Mesothelial cell of epicardium (in vitro differentiated cells): ENCODE results near the gene GAST. TPM values are rescaled to one million over a fixed set of nuclear protein-coding genes. Genes with fewer than 3 reads are reported as not detected.

Experiments used
- DNase-seq, 2 experiments: peaks; one replicate each; pipeline ENCODE4 v3.0.0; 2021; ENCODE audit warnings: low spot score in 2 of 2; ENCODE audit not compliant: unreplicated experiment in 2 of 2
- H3K27ac Mint-ChIP-seq: 2 replicates; pipeline ENCODE4 v1.8.0; 2021; ENCODE audit warnings: mixed read lengths
- H3K27me3 Mint-ChIP-seq: 2 replicates; pipeline ENCODE4 v1.8.0; 2021; ENCODE audit warnings: low read depth, mixed read lengths
- H3K36me3 Mint-ChIP-seq: 2 replicates; pipeline ENCODE4 v1.8.0; 2021; ENCODE audit warnings: mixed read lengths
- H3K4me1 Mint-ChIP-seq: 2 replicates; pipeline ENCODE4 v1.8.0; 2021; ENCODE audit warnings: mixed read lengths
- H3K4me3 Mint-ChIP-seq: 2 replicates; pipeline ENCODE4 v1.8.0; 2021; ENCODE audit warnings: mild to moderate bottlenecking, moderate library complexity, mixed read lengths
- H3K9me3 Mint-ChIP-seq: 2 replicates; pipeline ENCODE4 v1.8.0; 2021; ENCODE audit warnings: mixed read lengths
- CTCF ChIP-seq: fragments of 200-600 bp; sonication (generic); IDR thresholded peaks from one replicate; pipeline ENCODE4 v1.5.0; 2021; ENCODE audit warnings: antibody characterized with exemption; ENCODE audit not compliant: unreplicated experiment
- total RNA-seq: library from RNA; stranded (reverse); gene quantifications from 3 replicates; pipeline ENCODE4 v1.2.1, GENCODE V29; 2021

GAST gene
- total RNA-seq = not detected in 3 replicates

GRCh38 chr17:41711669-41712400 is at the start of gene GAST:
TSS of gene GAST (plus strand) at chr17:41712331. CDS start at chr17:41715437, 3,106 bp downstream.
- no peaks in the 10 kb centered on the region for H3K36me3 Mint-ChIP-seq
- DNase-seq = no peak
- H3K4me1 Mint-ChIP-seq = no peaks in the 10 kb centered on the region
- no peak within 1 kb of the TSS for H3K27ac Mint-ChIP-seq
- TF ChIP-seq CTCF = no peak
- H3K27me3 Mint-ChIP-seq = peaks cover 4% of the 10 kb centered on the region
- H3K9me3 Mint-ChIP-seq = no peaks in the 10 kb centered on the region
- no peak within 1 kb of the TSS for H3K4me3 Mint-ChIP-seq

GRCh38 chr17:41663451-41664171 is 48.5 kb upstream of the GAST start:
- no peak overlapping the region for H3K4me3 Mint-ChIP-seq
- no peaks in the 10 kb centered on the region for H3K36me3 Mint-ChIP-seq
- no peaks in the 10 kb centered on the region for H3K9me3 Mint-ChIP-seq
- TF ChIP-seq CTCF = no peak
- no peak overlapping the region for H3K27ac Mint-ChIP-seq
- peaks cover 29% of the 10 kb centered on the region for H3K4me1 Mint-ChIP-seq
- no peaks in the 10 kb centered on the region for H3K27me3 Mint-ChIP-seq
- DNase-seq = no peak

- Mint-ChIP-seq H3K27ac (no peak overlapping the region), H3K9me3 (no peaks in the 10 kb centered on the region), H3K36me3 (no peaks in the 10 kb centered on the region), H3K4me3 (no peak overlapping the region), H3K4me1 (peaks cover 28% of the 10 kb centered on the region), H3K27me3 (no peaks in the 10 kb centered on the region)
- no peak for TF ChIP-seq CTCF
- DNase-seq = no peak
Measured at GRCh38 chr17:41664172-41664457, 48.0 kb upstream of the GAST start.

GRCh38 chr17:41664587-41665565 is 47.3 kb upstream of the GAST start:
- Mint-ChIP-seq H3K27me3 (no peaks in the 10 kb centered on the region), H3K4me3 (no peak overlapping the region), H3K9me3 (no peaks in the 10 kb centered on the region), H3K27ac (no peak overlapping the region), H3K36me3 (no peaks in the 10 kb centered on the region), H3K4me1 (peaks cover 24% of the 10 kb centered on the region)
- no peak for TF ChIP-seq CTCF
- no peak for DNase-seq

- Mint-ChIP-seq H3K27me3 (no peaks in the 10 kb centered on the region), H3K27ac (peak overlapping the region; percentile 89), H3K9me3 (no peaks in the 10 kb centered on the region), H3K36me3 (no peaks in the 10 kb centered on the region), H3K4me1 (peaks cover 17% of the 10 kb centered on the region), H3K4me3 (peak overlapping the region; percentile 70)
- DNase-seq = peak; percentile 79 to 94
- TF ChIP-seq CTCF = peak; percentile 92
Measured at GRCh38 chr17:41665566-41666236, 46.4 kb upstream of the GAST start.
